Gastrocnemius medialis (tissue), 4 donors: ENCODE measurements around the gene SUPT3H.

Source experiments
- POLR2A ChIP-seq, 2 donors: fragments of 450-650 bp; IDR thresholded peaks; one replicate each; pipeline ENCODE4 v1.6.1; 2017; ENCODE audit warnings: antibody characterized with exemption in 2 of 2, mild to moderate bottlenecking in 2 of 2, moderate library complexity in 2 of 2
- TF ChIP-seq, protein P1 (sequence below), 5 experiments: fragments of 450-650 bp in 3 of 5; fragments of 200-600 bp in 2 of 5; sonication (generic) in 2 of 5; IDR thresholded peaks in 4 of 5; conservative IDR thresholded peaks in 1 of 5; 1 replicate in 4 of 5; 2 replicates in 1 of 5; pipeline ENCODE4 v1.5.1; 2016 to 2019; ENCODE audit warnings: antibody characterized with exemption in 5 of 5, mild to moderate bottlenecking in 3 of 5, moderate library complexity in 3 of 5

DNA sequence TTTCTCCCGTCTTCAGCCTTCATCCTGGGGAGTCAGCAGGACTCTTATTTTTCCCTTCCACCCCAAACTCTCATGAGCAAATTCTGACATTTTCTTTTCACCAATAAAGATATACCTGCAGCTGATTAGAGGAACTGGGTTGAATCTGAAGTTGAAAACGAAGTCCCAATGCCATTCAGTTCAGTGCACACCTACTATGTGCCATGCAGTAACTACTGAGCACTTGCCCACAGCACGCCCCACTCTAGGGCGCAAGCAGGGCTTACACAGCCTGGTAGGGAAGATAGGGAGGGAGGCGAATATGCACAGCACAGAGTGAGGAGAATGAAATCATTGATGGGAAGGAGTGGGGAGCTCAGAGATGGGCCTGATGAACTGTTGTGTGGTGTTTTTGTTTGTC lies 588.7 kb downstream of the SUPT3H start:
- TF ChIP-seq, protein P1, sequence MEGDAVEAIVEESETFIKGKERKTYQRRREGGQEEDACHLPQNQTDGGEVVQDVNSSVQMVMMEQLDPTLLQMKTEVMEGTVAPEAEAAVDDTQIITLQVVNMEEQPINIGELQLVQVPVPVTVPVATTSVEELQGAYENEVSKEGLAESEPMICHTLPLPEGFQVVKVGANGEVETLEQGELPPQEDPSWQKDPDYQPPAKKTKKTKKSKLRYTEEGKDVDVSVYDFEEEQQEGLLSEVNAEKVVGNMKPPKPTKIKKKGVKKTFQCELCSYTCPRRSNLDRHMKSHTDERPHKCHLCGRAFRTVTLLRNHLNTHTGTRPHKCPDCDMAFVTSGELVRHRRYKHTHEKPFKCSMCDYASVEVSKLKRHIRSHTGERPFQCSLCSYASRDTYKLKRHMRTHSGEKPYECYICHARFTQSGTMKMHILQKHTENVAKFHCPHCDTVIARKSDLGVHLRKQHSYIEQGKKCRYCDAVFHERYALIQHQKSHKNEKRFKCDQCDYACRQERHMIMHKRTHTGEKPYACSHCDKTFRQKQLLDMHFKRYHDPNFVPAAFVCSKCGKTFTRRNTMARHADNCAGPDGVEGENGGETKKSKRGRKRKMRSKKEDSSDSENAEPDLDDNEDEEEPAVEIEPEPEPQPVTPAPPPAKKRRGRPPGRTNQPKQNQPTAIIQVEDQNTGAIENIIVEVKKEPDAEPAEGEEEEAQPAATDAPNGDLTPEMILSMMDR (IDR thresholded peaks at IDR 0.05 in 4 of 5, conservative IDR thresholded peaks at IDR 0.05 in 1 of 5), result no peak
- TF ChIP-seq POLR2A (IDR thresholded peaks at IDR 0.05), result no peak
